GM21528 (cell line): ENCODE measurements around the gene BLCAP.
A peak's percentile ranks its signal among the peaks of the same experiment; 100 is the strongest.

Source experiments
- ATAC-seq: cut with Tn5 transposase; IDR thresholded peaks from one replicate; pipeline ENCODE4 v1.9.1; 2021; ENCODE audit warnings: mild to moderate bottlenecking, moderate library complexity; ENCODE audit not compliant: unreplicated experiment, low FRiP score

BLCAP gene

DNA sequence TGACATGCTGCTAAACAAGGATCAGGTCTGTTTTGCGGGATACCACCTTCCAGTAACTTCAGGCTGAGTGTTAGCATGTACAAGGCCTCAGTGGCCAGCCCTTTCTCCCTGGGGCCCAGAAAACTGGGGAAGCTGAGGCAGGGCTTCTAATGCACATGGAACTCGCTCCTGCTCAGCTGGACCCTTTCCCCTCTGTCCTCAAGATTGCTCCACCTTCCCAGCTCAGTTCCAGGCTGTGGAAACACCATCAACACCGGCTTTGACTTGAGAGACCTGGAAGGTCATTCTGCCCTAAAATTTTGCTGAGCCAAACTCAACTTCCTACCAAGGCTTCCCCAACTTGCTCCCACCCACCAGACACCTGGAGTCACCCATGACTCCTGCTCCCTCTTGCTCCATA, 4.2 kb upstream of the BLCAP start:
- ATAC-seq = no peak

DNA sequence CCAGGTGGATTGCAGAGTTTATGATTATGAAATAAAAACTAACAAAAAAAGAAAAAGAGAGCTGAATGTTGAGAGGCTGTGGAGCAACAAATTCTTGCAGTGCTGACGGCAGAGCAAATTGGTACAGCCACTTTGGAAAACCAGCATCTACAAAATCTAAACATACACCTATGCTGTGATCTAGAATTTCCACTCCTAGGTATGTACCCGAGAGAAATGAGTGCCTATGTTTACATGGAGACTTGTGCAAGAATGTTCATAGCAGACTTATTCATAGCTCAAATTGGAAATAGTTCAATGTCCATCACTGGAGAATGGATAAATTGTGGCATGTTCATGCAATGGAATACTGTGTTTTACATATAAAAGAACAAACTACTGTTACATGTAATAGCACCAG, 3.0 kb upstream of the BLCAP start:
- ATAC-seq = no peak

DNA sequence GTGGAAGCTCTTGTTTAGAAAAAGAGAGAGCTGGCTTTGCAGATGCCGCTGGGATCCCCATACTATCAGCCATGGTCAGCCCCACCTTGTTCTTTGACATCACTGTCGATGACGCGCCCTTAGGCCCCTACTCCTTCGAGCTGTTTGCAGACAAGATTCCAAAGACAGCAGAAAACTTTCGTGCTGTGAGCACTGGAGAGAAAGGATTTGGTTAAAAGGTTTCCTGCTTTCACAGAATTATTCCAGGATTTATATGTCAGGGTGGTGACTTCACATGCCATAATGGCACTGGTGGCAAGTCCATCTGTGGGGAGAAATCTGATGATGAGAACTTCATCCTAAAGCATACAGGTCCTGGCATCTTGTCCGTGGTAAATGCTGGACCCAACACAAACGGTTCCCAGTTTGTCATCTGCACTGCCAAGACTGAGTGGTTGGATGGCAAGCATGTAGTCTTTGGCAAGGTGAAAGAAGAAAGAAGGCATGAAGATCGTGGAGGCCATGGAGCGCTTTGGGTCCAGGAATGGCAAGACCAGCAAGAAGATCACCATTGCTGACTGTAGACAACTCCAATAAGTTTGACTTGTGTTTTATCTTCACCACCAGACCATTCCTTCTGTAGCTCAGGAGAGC, 2.4 kb upstream of the BLCAP start:
- no peak for ATAC-seq

DNA sequence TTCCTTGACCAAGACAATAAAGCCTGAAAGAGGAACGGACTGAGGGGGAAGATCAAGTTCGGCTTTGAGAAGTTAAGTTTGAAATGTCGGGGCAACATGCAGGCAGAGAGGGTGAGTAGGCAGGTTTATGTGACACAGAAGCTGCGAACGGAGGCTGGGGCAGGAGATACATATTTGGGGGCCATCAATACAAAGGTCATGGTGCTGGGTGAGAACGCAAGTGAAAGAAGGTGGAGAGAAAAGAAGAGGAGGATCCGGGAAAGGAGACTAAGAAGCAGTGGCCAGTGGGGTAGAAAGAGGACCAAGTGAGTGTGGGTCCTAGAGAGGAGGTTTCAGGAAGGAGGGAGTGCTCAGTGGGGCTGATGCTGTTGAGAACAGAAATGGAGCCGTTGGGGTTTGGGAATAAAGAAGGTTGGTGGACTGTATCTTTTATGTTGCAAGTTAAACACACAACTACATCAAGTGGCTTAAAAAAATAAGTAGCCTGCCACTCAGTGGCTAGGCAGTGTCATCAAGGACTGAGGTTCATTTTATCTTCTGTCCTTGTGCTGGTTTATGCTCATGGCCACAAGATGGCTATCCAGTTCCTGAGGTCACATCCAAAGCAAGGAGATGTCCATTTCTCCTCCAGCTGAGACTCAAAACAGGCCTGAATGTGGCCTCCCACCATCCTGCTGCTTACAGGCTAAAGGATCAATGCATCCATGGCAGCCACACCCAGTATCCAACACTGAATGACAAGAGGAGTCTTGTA, 1.7 kb upstream of the BLCAP start:
- no peak for ATAC-seq

DNA sequence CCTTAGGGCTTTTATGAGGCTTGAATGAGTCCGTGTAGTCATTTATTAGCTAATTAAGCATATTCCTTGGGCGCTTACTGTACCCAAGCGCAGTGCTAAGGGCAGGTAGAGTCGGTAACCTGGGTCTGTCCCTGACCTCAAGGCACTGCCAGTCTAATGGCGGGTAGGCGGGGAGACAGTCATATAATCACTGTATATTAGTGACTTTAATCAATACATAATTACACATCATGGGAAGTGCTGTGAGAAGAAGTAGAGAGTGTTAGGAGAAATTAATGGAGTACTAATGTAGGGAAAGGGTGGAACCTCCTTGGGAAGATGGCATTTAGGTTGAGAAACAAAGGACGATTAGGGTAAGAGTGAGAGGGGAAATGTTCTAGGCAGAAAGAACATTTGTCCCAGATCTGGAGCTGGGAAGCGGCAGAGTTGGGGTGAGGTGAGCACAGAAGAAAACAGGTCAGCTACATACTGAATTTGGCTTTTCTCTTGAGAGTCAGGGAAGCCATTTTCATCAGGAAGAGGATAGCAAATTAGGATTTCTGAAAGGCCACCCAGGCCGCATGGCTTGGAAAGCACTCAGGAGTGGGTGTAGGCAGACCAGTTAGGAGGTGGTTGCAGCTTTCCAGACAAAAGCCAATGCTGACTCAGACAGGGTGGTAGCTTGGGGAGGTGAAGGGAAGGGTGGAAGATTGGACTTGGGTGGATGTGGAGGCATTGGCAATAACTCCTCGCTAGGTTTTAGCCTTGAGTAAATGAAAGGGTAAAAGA, 954 bp upstream of the BLCAP start:
- peak; percentile 4 for ATAC-seq

DNA sequence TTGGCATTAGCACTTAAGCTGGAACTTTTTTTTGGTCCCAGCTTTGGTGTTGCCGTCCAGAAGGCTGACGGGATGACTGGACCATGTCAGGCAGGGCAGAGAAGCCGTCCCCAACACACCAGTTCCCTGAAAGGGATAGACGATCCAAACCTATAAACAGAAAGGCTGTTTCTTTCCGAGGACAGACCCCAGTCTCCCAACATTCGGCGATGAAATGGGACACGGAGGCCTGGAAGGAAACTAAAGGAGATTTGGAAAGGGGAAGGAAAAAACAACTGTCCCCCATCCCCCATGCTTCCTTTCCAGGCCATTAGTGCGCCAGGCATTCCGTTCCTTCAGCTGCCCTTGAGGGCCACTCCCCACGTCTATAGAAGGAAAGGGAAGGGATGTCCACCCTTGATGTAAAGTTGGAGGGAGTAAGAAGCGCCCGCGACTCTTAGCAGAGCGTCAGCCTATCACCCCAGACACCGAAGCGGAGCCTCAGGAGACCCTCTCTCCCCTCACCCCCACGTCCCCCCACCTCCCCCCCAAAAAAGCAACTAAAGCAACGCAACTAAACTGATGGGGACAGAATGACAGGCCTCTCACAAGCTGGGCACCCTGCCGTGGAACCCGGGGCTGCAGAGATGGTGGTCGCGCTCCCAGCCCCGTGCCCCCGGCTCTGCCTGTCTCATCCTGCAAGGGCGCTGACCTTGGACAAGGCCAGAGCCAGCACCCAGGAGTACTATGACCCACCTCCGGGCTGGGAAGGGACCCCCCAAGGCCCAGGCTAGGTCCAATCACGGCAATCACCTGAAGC, 638 bp downstream of the BLCAP start:
- ATAC-seq = no peak

DNA sequence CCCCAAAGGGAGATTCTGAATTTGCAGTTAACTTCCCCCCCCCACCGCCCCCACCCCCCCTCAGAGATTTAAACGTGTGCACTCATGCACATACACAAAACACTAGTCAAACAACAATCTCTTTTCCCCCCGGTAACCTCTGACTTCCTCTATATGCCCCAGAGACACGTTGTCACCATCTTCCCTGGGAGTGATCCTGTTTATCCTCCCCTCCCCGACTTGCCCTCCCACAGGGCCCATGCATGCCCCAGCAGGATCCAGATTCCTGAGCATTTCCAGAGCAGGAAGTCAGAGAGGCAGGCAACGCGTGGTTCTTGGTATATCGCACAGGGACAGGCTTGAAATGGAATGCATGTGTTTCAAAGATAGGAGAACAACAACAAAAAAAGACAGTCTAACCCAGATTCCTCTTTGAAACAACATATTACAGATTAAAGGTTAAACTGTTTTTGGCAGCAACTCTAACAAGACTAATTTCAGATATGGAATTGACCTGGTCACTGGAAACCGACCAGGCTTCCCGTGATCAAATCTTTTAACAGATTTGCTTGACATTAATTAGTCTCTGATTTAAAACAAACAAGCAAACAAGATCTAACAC, 1.3 kb downstream of the BLCAP start:
- no peak for ATAC-seq

DNA sequence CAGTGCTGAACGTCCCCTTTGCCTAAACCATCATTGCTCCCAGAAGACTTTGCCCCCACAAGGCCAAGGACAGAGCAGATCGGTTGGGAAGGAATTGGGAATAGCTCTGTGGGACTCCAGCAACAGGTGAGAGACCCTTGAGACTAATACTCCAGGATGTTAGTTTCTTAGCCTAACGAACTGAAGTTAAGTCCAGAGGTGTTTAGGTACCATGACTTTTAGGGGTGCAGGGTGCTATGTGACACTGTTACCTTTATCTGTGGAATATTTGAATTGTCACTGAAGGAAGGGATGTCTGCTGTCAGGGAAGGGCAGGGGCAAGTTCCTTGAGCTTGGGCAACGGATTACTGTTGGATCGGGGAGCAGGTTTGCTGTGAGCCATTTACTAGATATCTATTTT, 1.9 kb downstream of the BLCAP start:
- ATAC-seq = no peak

DNA sequence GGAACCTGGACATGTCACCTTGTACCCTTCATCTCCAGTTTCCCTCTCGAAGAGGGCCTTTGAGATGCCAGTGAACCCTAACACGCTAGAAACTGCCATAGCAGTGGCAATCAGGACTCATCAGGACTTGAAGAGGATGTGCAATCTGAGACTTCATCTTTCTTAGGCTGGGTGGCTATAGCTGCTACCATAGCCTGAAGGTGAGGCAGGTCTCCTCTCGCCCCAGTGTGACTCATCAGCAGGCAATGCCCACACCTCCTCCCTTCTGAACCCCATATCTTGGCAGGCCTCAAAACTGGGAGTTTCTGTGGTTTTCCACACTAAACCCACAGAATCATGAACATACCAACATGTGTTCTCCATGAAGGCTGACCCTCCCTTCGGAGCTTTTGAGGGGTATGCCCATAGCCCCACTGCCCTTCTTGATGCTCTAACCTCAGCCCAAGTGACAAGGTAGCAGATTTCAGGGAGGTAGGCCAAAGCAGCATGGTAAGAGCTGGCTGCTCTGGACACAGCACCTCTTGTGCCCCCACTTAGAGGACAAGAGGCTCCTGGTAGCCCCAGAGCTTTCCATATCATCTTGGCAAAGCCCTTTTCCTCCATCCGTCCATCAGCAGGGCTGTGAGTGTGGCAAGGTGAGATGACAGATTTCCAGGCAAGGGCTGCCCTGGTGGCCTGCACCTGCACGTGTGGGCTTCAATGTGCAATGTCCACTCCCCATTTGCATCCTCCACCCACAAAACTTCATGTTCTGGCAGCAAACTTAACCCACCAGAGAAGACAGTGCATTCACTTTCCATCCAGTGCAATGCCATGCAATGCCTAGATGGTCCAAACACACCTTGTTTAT, 2.6 kb downstream of the BLCAP start:
- ATAC-seq = no peak

DNA sequence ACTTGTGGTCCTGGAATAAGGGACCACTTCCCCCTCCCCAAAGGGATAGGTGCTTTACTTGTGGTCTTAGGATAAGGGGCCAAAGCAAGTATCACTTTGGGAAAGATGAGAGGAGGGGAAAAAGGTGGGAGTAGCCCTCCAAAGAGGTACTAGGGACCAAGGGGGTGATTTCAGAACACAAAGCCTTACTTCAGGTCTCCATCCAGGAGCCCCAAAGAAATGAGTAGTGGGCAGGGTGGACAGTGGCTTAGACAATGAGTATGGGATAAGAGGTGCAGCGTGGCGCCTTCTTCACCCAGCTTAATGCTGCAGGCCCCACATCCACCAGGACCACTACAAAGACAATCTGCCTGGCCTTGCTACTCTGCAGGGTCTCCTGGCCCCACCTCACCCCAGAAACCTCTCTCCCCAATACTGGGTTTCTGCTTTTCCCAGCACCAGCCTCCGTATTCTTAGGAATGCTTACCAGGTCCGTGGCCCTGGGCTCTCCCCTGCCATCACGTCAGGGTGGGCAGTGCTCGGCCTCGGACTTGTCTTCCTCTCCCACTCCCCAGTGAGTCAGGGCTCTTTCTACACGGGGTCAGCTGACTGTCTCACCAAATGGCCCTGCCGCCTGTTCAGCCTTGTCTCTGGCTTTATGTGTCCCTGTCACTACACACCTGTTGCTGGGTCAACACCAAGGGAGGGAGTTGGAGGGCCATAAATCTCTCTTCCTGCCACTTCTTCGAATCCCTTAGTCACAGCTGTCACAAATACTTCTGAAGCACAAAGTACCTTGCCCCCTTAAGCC, 3.6 kb downstream of the BLCAP start:
- ATAC-seq = no peak

DNA sequence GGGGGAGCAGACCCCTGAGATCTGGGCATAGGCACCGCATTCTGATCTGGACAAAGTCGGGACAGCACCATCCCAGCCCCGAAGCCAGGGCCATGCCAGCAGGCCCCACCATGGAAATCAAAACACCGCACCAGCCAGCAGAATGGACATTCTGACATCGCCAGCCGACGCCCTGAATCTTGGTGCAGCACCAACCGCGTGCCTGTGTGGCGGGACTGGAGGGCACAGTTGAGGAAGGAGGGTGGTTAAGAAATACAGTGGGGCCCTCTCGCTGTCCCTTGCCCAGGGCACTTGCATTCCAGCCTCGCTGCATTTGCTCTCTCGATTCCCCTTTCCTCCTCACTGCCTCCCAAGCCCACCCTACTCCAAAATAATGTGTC, 4.7 kb downstream of the BLCAP start:
- no peak for ATAC-seq

DNA sequence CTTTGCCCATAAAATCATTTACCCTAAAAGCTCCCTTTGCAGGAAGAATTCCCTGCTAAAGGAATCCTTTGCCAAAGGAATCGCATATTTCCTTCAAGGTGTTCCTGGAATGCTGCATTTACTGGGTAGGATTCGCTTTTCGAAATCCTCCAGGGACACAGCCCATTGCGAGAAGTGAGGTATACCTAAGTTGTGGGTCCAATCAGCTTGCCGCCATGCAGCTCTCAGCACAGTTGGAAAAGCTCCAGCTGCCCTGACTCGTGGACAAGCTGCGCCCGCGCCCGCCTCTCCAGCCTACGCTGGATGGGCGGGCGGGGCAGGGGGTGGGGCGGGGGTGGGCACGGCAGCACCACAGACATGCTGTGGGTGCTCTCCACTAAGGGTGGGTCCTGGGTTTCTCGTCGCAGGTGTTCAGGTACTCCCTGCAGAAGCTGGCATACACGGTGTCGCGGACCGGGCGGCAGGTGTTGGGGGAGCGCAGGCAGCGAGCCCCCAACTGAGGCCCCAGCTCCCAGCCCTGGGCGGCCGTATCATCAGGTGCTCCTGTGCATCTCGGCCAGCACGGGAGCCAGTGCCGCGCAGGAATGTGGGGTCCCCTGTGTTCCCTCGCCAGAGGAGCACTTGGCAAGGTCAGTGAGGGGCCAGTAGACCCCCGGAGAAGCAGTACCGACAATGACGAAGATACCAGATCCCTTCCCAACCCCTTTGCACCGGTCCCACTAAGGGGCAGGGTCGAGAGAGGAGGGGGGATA, 5.2 kb downstream of the BLCAP start:
- no peak for ATAC-seq

DNA sequence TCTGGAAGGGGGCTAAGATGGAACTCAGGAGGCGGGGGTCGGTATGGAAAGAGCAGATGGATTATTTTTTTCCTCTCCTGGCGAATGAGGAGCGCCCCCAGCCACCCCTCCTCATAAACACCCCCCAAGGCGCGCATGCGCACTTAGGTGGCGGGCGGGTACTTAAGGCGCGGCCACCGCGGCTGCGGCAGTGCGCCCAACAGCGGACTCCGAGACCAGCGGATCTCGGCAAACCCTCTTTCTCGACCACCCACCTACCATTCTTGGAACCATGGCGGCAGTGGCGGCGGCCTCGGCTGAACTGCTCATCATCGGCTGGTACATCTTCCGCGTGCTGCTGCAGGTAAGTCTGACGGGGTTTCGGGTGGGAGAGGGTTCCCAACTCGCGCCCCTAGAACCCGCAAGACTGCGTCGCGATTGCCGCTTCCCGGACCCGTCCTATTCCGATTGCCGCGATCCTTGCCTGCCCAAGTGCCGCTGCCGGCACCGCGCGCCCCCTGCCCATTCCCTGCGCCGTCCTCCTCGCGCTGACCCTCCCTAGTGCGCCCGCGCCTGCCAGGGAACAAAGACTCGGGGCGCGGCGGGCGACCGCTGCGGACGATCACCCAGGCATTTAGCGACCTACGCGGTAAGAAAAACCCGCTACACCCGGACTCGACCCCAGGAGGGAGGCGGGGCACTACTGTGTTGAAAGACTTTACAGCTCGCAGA, 6.5 kb downstream of the BLCAP start, which contains the start of gene NNAT:
Gene NNAT (plus strand): TSS at position 190 of the 711 bp plus-strand sequence. CDS start 82 bp downstream, at position 272.
- ATAC-seq = no peak

DNA sequence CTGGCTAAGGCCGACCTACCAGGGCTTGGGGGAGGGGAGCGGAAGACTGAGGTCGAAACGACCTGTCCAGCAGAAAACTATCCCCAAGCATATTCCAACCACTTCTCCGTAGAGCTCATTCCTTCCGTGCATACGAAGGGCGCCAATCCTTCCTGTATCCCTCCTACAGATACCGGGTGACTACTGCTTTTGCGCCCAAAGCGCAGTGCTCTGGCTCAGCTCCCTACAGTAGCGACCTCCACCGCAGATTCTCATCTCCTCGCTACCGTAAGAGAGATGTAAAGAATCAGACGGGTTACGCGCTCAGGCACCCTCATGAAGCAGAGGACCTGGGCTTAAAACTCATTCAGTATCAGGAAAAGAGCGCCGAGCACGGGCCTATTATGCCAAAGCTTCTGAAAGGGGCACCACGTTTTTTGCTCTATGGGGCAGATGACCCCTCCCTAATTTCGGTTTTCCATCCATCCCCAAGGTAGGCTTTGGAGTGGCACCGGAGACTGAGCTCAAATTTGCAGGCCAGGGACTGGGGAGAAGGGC, 7.2 kb downstream of the BLCAP start:
- no peak for ATAC-seq

DNA sequence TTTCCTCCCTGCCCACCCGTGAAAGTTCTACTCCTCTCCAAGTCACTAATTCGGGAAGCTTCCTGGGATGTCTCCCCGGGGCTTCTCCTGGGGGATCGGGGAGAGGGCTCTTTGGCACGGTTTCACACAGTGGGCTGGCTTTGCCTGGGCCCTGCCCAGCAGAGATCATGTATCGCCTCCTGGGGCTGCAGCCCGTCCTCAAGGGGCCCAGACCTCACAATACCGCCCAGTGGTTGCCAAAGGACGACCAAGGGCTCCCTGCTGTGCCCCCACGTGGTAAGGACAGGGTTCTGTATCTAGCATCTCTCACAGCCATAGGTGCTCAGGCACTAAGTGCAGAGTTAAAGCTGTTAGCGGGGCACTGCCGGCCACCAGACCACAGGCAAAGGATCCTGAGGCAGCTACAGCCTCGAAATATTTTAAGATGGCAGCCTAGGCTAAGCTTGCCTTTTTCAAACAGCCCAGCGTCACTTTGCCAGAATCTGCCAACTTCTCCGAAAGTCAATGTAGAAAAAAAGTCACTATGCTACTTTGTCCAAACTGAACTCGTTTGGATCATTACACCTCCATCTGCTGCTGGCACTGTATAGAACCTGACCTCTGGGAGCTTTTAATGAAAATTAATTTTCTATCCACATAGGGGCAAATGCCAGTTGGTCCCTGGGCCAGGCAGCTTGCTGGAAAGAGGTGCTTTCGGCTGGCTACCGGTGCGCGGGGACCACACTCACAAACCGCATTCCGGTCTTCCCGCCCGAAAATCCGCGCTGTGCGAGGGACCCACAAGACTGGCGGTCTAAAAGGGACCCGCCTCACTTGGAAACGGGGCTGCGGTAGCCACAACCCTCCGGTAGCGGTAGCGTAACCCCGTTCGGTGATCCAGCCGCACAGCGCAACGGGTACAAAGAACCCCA, 7.9 kb downstream of the BLCAP start:
- ATAC-seq = no peak
